Fibroblast of skin of right quadriceps (primary cell): Measurements from ENCODE around the gene NTRK2.
A peak's percentile ranks its signal among the peaks of the same experiment; 100 is the strongest.

ENCODE experiments used
- DNase-seq: peaks from one replicate; pipeline ENCODE4 v3.0.0-alpha.2; 2013

NTRK2 gene

GRCh38 chr9:84785792-84786547 lies 116.4 kb downstream of the NTRK2 start:
- no peak for DNase-seq

DNA sequence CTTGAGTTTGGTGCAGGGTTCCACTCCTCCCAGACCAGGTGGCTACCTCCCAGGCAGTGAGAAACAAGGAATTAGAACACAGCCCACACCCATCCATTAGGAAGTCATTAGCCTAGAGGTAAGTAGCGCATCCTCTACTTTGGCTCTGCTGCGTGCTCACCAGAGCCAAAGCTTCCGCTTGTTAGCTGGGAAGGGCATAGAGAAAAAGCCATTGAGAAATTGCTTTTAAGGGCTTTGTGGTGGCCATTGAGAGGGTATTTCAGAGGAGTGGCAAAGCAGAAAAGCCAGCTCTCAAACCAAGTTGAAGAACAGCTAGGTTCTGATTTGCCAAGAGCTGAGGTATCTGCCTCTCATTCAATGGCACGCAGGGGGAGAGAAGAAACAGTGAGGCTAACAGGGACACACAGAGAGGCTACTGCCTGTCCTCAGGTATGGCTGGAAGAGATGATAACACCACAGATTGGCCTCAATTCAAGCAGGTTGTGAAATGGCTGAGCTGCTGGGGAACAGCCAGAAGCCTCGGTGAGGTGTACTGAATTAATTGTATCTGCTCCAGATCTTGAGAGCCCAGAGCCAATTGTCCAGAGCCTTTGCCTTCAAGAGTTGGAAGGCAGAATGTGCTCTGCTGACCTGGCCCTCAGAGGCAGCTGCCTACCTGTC lies 119.4 kb downstream of the NTRK2 start:
- DNase-seq: no peak

GRCh38 chr9:84789463-84789830 lies 119.9 kb downstream of the NTRK2 start:
- no peak for DNase-seq

- DNase-seq: peak; percentile 45
These were observed 122.1 kb downstream of the NTRK2 start for GRCh38 chr9:84791643-84792042.

GRCh38 chr9:84793251-84793650 lies 123.7 kb downstream of the NTRK2 start:
- DNase-seq: no peak

- DNase-seq: no peak
These were observed 125.6 kb downstream of the NTRK2 start for GRCh38 chr9:84794981-84795637.

- DNase-seq: no peak
These were observed 126.9 kb downstream of the NTRK2 start for GRCh38 chr9:84796404-84796803.

- no peak for DNase-seq
These were observed 129.7 kb downstream of the NTRK2 start for GRCh38 chr9:84799251-84799650.

- no peak for DNase-seq
These were observed 135.6 kb downstream of the NTRK2 start for GRCh38 chr9:84804951-84805694.

DNA sequence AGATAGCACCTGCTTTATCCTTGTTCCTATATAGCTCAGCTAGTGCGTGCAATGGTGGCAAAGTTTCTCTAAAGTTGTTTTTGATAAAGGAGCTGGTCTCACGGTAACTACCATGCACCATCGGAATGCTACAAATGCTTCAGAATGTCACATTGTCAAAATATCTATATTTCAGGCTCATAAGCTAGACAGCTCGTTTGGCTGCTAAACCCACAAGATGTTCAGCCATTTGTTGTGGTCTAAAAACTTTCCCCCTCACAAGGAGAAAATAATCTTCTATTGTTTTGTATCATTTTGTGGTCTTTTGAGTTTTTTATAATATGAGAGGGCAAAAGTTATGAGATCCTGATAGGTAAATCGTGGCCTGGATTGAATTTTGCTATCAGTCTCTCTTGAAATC lies 137.9 kb downstream of the NTRK2 start:
- DNase-seq: no peak

- DNase-seq: no peak
These were observed 138.4 kb downstream of the NTRK2 start for GRCh38 chr9:84807870-84808390.

- DNase-seq: no peak
These were observed 138.9 kb downstream of the NTRK2 start for GRCh38 chr9:84808416-84808815.

DNA sequence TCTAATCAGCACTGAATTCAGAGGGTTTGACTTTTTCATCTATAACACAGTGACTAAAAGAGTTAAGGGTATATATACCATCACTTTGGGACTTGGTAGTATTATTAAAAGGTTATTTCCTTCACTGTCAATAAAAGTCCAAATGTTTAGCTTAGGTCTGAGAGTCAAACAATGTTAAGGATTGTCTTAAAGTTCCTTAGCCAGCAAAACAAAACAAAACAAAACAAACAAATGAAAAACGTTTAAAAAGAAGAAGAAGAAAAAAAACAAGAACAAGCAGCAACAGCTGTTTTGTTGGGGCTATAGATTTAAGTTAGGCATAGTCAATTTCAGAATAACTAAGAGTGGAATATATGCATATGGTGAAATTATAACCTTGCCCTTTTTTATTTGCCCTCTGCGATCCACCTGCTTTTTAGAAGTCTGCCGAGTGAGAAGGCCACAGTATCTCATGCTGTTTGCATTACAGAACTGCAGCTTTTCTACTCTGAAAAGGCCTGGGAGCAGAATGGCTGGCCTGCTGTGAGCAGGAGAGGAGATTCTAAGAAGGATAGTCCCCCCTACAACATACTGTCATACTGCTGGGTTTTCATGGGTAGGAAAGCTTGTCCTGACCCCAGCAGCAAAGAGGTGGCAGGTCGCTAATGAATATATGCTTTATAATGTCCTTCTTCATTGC lies 141.7 kb downstream of the NTRK2 start:
- no peak for DNase-seq

DNA sequence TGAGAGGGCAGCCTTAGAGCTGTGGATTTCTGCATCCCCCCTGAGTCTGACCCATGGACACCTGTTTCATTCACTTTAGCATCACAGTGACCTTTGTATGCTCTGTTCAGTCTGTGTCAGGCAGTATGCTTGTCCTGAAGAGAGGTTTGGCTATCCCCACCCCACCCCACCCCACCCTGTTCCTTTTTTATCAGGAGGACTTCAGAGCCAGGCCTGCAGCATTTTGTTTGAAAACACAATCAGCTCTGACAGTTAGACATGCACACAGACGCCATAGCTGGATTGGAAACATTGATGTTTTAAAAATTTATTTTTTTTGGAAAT lies 142.2 kb downstream of the NTRK2 start:
- DNase-seq: no peak

DNA sequence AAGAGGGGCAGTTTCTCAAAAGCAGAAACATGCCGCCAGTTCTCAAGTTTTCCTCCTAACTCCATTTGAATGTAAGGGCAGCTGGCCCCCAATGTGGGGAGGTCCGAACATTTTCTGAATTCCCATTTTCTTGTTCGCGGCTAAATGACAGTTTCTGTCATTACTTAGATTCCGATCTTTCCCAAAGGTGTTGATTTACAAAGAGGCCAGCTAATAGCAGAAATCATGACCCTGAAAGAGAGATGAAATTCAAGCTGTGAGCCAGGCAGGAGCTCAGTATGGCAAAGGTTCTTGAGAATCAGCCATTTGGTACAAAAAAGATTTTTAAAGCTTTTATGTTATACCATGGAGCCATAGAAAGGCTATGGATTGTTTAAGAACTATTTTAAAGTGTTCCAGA lies 142.8 kb downstream of the NTRK2 start:
- DNase-seq: no peak

DNA sequence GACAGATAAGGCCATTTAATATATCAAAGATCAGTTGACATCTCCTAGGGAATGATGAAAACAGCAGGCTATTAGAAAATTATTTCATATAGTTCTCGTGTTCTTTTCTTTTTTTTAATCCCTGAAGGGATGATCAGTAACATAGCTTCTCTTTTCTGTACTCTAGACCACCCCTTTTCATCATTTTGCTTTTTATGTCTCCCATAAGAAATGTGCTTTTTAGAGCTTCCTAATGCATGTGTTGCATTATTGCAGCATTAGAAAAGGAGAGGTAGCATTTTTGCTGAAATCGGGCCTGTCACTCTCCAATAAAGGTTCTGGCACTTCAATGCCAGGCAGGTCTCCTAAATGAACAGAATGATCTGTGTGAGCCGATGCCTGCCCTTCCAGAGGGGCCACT lies 143.3 kb downstream of the NTRK2 start:
- no peak for DNase-seq

GRCh38 chr9:84815554-84815953 lies 146.0 kb downstream of the NTRK2 start:
- DNase-seq: no peak

DNA sequence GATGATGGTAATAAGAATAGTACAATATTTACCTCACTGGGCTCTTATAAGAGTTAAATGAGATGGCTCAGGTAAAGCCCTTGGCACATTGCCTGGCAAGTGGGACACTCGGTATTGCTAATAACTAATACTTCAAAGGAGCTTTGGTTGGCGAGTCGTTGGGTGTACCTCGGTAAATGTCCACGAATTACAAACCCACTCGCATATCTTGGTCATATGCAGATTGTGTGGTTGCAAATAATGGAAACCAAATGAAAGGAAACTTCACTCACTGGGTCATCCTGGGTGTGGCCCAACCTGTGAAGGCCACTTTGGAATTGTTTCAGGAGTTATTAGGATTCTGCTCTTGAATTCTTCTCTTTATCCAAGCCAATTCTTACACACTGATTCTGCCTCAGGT lies 147.5 kb downstream of the NTRK2 start:
- no peak for DNase-seq

DNA sequence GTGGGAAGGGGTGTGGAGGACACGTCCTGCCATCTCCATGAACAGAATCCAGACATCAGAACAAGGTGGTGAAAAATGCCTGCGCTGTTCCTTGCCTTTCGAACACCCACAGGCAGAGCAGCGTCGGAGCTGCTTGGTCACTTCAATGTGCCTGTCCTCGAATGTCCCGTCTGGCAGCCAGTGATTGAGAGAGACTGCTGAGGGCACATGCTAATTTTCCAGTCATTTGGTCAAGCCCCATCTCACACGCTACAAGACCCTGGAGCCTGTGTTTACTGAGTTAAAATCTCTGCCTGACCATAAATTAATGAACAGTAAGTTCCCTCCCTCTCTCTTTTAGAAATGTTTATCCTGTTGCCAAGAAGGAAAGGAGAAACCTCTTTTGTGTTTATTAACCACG lies 149.3 kb downstream of the NTRK2 start:
- DNase-seq: no peak

GRCh38 chr9:84819491-84819991 lies 150.0 kb downstream of the NTRK2 start:
- no peak for DNase-seq

DNA sequence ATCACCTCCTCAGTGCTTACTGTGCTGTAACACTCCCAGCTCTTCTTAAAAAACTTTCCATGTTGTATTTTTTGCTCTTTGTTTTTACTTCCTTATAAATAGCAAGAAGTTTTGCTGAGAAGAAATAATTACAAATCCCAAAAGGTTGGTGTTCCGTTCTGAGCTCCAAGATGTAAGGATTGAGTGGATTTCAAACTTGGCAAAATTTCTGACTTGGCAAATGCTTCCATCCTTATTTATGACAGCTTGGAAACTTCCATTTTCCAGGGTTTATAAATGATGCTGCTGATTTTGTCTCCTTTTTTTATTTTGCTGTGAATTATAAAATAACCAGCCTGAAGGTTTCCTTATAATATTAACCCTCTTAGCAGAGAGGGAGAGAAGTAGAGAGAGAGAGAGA lies 151.9 kb downstream of the NTRK2 start:
- no peak for DNase-seq

GRCh38 chr9:84822589-84823233 lies 153.2 kb downstream of the NTRK2 start:
- no peak for DNase-seq
